Activated T-cell treated with anti-CD3 and anti-CD28 coated beads, Interleukin-2, amount 50 U/mL, for 1 hour (primary cell): ENCODE data around the gene MYO3A.
"Not testable (repeated sequence)": the region's sequence is repeated elsewhere in the genome, so short reads cannot be mapped to it uniquely, and the experiment has no call there.

ENCODE experiments used
- DNase-seq: peaks from one replicate; pipeline ENCODE4 v3.0.0-alpha.2; 2020

The MYO3A gene

GRCh38 chr10:26095781-26096180, 161.8 kb downstream of the MYO3A start:
- DNase-seq, result no peak

GRCh38 chr10:26097549-26097948, 163.5 kb downstream of the MYO3A start:
- not testable (repeated sequence) for DNase-seq

- DNase-seq, result no peak
These were observed 178.5 kb downstream of the MYO3A start for GRCh38 chr10:26112532-26112931.

- DNase-seq, result no peak
These were observed 204.6 kb downstream of the MYO3A start for GRCh38 chr10:26138613-26139012.

GRCh38 chr10:26156019-26156418, 222.0 kb downstream of the MYO3A start:
- no peak for DNase-seq

- DNase-seq, result no peak
These were observed 223.7 kb downstream of the MYO3A start for GRCh38 chr10:26157734-26158133.

GRCh38 chr10:26169466-26169865, 235.4 kb downstream of the MYO3A start:
- no peak for DNase-seq

- no peak for DNase-seq
These were observed 238.1 kb downstream of the MYO3A start for GRCh38 chr10:26172131-26172530.

GRCh38 chr10:26173837-26174236, 239.8 kb downstream of the MYO3A start:
- DNase-seq, result no peak

GRCh38 chr10:26177341-26177740, 243.3 kb downstream of the MYO3A start:
- no peak for DNase-seq

- DNase-seq, result no peak
These were observed 260.2 kb downstream of the MYO3A start for GRCh38 chr10:26194275-26194674.

GRCh38 chr10:26197248-26197647, 263.2 kb downstream of the MYO3A start:
- DNase-seq, result no peak

- no peak for DNase-seq
These were observed 264.1 kb downstream of the MYO3A start for GRCh38 chr10:26198119-26198518.

- no peak for DNase-seq
These were observed 265.8 kb downstream of the MYO3A start for GRCh38 chr10:26199841-26200240.

- DNase-seq, result no peak
These were observed 271.2 kb downstream of the MYO3A start for GRCh38 chr10:26205223-26205622.

- DNase-seq, result no peak
These were observed 277.9 kb downstream of the MYO3A start for GRCh38 chr10:26211781-26212444.

- DNase-seq, result no peak
These were observed 278.5 kb downstream of the MYO3A start for GRCh38 chr10:26212511-26212910.

GRCh38 chr10:26213157-26213800, 279.2 kb downstream of the MYO3A start:
- no peak for DNase-seq

- DNase-seq, result no peak
These were observed 280.0 kb downstream of the MYO3A start for GRCh38 chr10:26214004-26214403.

GRCh38 chr10:26214551-26215395, 280.7 kb downstream of the MYO3A start:
- DNase-seq, result no peak

GRCh38 chr10:26215396-26215934, 281.4 kb downstream of the MYO3A start:
- DNase-seq, result no peak

- DNase-seq, result no peak
These were observed 282.0 kb downstream of the MYO3A start for GRCh38 chr10:26215935-26216584.
